GM19099 (cell line): ENCODE results near the gene BICDL2.

Source experiments
- POLR2A ChIP-seq: IDR thresholded peaks from 3 replicates; pipeline ENCODE4 v1.6.1; 2011; ENCODE audit warnings: low read depth; ENCODE audit not compliant: insufficient read length; ENCODE audit errors: extremely low read depth

The BICDL2 gene

GRCh38 chr16:3030222-3031212 is 6.2 kb downstream of the BICDL2 start:
- no peak for TF ChIP-seq POLR2A

GRCh38 chr16:3029491-3030221 is 7.1 kb downstream of the BICDL2 start:
- no peak for TF ChIP-seq POLR2A

- no peak for TF ChIP-seq POLR2A
Measured at GRCh38 chr16:3028716-3029319, 7.9 kb downstream of the BICDL2 start.

- peak; percentile 30 for TF ChIP-seq POLR2A
Measured at GRCh38 chr16:3027983-3028715, 8.6 kb downstream of the BICDL2 start.

DNA sequence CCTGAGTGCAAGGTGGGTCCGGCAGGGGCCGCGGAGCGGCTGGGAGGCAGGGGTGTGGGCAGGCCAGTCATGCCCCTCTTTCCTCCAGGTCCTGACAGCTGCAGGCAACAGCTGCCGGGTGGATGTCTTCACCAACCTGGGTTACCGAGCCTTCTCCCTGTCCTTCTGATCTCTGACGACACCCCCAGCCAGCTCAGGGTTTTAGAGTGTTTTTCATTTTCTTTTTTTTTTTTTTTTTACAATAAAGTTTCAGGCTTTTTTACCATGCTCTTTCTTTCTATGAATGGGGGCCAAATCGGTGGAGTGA is 9.3 kb downstream of the BICDL2 start:
- no peak for TF ChIP-seq POLR2A

DNA sequence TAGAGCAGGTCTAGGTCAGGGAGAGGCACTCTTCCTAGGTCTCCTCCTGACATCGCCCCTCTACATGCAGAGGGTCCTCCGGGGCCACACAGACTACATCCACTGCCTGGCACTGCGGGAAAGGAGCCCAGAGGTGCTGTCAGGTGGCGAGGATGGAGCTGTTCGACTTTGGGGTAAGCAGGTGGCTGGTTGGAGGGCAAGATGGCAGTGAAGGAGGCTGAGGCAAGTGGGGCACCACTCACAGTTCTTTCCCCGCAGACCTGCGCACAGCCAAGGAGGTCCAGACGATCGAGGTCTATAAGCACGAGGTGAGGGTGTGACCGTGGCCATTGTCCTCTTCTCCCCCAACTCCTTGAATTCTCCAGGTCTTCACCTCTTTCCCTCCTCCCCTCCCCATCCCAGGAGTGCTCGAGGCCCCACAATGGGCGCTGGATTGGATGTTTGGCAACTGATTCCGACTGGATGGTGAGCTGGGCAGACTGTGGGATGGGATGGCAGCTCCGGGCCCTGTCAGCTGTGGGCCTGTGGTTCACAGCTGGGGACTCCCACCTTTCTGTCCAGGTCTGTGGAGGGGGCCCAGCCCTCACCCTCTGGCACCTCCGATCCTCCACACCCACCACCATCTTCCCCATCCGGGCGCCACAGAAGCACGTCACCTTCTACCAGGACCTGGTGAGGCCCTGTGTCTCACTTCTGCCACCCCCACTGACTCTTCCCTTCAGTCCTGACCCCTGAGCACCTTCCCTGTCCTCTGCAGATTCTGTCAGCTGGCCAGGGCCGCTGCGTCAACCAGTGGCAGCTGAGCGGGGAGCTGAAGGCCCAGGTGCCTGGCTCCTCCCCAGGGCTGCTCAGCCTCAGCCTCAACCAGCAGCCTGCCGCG is 9.9 kb downstream of the BICDL2 start:
- no peak for TF ChIP-seq POLR2A

DNA sequence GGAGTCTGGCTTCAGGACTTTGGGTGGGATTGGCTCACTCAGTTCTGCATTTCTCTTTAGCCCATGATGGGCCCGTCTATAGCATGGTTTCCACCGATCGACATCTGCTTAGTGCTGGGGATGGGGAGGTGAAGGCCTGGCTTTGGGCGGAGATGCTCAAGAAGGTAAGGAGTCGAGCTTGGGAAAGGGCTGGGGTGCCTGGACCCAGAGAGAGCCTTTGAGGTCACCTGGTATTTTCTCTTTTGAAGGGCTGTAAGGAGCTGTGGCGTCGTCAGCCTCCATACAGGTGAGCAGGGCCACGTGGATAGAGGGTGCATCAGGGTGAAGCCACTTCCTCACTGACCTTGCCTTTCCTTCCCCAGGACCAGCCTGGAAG is 10.8 kb downstream of the BICDL2 start:
- TF ChIP-seq POLR2A, result no peak

GRCh38 chr16:3025032-3026002 is 11.4 kb downstream of the BICDL2 start:
- TF ChIP-seq POLR2A, result no peak

DNA sequence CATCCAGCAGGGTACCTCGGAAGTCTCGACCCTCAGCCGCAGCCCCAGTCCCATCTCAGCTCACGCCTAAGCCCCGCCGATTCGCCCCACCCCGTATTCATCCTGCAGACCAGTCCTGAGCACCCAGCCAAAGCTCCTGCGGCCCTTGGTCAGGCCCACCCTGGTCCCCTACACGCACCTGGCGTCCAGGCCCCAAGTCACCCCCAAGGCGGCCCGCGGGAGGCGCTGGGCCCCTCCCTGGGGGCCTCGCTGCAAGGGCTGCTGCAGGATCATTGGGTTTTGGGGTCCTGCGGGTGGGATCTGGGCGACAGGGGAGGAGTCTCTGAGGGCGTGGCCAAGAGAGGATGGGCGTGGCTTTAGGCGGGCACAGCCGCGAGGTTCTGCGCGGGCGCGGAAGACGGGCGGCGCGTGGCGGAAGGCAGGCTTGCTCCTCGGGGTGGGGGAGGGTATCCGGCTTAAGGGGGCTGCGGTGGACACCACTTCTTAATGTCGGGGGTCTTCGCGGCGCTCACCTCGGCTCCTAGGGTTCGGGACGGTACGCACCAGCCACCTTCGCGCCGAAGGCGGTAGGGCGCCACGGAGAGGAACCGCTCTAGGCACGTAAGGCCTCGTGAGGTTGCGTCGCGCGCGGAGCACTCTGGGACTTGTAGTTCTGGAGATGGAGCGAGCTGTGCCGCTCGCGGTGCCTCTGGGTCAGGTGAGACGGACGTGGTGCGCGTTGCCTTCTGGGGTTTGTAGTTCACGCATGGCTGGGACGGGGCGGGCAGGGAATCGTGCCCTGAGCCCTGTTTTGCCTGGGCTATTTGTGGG is 12.9 kb downstream of the BICDL2 start, which contains the start of the genes HCFC1R1 and THOC6:
HCFC1R1 (minus strand) TSS at position 274 of the 810 bp plus-strand sequence; CDS start at position 273, 1 bp downstream.
THOC6 (plus strand) TSS at position 367 of the 810 bp plus-strand sequence; CDS start at position 659, 292 bp downstream.
- TF ChIP-seq POLR2A, result peak; percentile 89

GRCh38 chr16:3023415-3023668 is 13.4 kb downstream of the BICDL2 start:
- no peak for TF ChIP-seq POLR2A

DNA sequence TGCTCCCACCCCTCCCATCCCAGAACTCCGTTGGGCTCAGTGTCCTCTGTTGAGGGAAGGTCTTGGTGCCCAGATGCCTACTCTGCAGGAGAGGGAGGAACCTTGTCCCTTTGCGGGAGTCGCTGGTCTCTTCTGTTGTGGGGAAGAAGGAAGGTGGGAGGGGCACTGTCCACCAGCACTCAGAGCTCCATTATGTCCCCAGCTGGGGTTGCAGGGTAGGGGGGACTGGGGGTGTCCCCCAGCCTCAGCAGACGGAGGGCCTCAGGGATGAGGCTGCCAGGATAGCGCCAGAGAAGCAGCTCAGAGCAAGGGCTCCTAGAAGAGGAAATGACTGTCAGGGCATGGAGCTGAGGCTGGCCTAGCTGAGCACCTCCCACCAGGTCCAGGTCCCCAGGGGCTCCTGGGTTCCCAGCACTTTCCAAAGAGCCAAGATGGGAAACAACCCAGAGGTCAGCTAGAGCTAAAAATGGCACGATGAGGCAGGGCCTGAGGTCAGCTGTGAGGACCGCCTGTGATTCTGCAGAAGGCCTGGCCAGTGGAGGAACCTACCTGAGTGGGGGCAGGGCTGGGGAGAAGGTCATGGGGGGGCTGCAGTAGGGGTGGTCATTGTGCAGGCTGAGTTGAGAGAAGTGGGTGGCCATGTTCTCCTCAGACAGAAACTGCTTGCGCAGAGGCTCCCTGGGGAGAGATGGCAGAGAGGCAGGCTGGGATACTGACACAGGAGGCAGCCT is 13.9 kb downstream of the BICDL2 start:
- no peak for TF ChIP-seq POLR2A
